Activated CD4-positive, alpha-beta T cell treated with anti-CD3 and anti-CD28 coated beads, Interleukin-2, amount 50 U/mL, for 4 hours (primary cell): ENCODE measurements around the gene PAPPA.

Experiments used
- DNase-seq, 2 experiments: peaks; one replicate each; pipeline ENCODE4 v3.0.0-alpha.2; 2020

PAPPA gene

GRCh38 chr9:116355153-116355921 lies 201.7 kb downstream of the PAPPA start:
- DNase-seq = no peak

DNA sequence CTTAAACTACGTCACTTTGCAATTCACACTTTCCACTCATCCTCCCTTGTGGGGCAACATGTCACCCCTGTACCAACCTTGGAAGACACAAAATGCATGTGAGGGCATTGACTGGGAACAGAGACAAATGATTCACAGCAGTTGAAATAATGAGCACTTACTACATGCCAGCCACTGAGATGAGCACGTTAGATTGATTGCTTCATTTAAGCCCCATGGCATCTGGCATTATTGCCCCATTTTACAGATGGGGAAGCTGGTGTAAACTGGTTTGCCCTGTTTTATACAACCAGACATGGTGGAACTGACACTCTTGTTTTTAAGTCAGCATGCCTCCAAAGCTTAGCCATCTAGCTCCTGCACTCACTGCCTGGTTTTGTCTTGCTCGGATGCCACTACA lies 204.7 kb downstream of the PAPPA start:
- no peak for DNase-seq

- no peak for DNase-seq
These were observed 206.4 kb downstream of the PAPPA start for GRCh38 chr9:116360016-116360415.

DNA sequence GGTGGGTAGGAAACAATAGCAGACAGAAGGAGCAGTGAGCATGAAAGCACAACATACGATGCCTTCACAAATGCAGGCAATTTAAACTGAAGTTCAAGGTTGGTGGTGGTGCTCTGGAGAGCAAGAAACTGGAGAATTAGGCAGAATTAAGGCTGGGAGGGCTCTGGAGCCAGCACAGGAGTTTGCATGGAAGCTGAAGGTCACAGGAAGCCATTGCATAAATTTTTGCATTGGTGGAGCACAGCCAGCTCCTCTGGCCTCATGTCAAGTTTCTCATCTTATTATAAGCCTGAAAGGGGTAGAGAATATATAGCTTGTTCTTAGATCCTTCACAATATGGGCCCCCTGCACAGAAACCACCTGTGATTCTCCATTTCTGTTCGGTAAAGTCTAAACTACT lies 207.4 kb downstream of the PAPPA start:
- no peak for DNase-seq

GRCh38 chr9:116361547-116361946 lies 208.0 kb downstream of the PAPPA start:
- DNase-seq = no peak

DNA sequence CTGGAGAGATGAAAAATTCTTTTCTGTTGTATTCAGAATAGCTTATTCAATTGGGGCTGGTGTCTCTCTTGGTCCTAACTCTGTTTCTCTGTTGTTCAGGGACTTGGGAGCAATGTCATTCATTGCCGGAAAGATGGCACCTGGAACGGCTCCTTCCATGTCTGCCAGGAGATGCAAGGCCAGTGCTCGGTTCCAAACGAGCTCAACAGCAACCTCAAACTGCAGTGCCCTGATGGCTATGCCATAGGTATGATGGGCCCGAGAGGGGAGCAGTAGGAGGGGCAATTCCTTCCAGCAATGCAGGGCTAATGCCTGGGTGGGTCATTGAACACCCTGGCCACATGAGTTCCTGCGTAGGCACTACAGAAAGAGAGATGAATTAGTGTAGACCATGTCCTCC lies 208.9 kb downstream of the PAPPA start:
- no peak for DNase-seq

DNA sequence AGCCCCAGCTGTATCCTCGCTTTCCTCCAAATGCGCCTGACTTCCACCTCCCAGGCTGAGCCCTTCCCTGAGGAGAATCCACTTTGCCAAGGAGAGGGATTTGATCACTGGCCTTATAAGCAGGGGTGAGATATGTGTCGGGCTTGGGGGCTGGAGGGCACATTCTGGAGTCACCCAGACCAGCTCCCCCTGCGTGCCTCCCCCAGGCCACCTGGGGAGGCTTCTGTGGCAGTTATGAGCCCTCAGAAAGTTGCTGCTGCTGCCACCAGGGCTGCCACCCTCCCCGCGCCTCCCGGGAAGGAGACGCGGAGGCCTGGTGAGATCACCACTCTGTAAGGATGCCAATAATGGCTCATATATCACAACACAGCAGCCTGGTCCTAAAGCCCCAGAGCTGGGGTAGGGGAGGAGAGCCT lies 211.5 kb downstream of the PAPPA start:
- DNase-seq = no peak

DNA sequence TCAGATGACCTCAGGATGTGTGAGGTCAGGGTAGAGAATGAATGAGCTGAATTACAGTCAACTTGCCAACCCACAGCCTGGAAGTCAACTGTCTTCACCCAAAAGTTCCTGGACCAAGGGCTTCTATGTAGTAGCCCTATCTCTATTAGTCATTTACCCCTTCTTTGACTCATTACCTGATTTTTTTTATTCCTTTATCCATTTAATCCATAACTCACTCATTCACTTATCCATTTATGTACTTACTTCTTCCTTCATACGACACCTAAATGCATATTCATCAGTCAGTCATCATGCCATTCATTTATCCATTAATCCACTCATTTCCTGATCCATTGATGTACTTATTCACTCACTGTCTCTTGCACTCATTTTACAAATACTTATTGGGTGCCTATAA lies 212.7 kb downstream of the PAPPA start:
- DNase-seq = no peak

DNA sequence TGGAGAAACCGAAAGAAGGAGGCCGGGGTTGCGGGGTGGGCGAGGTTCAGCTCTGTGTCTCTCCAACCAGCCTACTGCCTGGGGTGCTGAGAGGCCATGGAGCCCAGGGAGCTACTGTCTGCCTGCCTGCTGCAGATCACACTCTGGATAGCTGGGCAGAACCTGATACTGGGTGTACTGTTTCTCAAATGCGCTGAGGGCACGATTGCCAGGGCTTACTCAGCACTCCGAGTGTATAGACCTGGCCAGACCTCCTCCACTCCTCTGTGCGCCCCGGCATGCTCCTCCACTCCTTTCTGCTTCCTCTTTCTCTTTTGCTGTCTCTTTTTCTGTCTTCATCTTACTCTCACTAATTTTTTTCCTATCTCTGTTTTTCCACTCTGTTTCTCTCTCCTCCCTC lies 215.1 kb downstream of the PAPPA start:
- DNase-seq = no peak

DNA sequence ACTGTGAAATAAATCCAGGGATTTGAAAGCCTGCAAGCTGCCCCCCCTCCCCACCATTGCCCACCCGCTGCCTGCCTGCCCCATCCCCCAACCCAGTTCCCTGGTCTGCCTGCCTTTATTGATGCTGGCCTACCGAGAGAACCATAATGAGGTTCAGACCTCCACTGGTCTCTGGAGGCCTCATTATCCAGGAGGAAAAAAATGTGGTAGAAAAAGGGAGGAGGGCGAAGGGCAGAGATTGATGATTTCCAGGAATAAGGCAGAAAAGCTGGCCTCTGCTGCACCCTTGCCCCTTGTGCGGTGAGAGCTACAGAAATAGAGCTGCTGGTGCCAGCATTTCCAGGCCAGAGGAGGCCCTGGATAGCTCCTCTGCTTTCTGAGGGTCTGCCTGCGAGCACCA lies 216.1 kb downstream of the PAPPA start:
- no peak for DNase-seq

- DNase-seq = no peak
These were observed 217.0 kb downstream of the PAPPA start for GRCh38 chr9:116370556-116370955.

- no peak for DNase-seq
These were observed 218.6 kb downstream of the PAPPA start for GRCh38 chr9:116372081-116372673.

- no peak for DNase-seq
These were observed 219.2 kb downstream of the PAPPA start for GRCh38 chr9:116372786-116373185.

- no peak for DNase-seq
These were observed 223.7 kb downstream of the PAPPA start for GRCh38 chr9:116377179-116377798.

DNA sequence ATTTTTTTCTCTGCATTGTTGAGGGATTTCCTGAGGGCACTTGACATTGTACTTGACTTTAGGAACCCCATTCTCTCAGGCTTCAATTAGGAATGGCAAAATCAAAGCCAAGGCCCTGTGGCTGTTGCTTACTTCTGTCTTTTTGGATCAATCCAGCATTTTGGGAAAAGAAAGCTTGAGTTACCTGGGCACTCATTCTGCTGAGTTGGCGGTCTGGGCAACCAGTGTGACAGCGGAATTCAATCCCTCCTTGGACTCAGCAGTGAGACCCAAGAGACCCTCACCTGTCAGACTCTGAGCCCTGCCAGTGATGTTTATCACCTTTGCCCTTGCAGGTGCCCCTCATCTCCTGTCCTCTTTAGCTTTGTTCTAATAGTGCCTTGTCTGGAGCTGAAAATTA lies 225.3 kb downstream of the PAPPA start:
- DNase-seq = no peak

DNA sequence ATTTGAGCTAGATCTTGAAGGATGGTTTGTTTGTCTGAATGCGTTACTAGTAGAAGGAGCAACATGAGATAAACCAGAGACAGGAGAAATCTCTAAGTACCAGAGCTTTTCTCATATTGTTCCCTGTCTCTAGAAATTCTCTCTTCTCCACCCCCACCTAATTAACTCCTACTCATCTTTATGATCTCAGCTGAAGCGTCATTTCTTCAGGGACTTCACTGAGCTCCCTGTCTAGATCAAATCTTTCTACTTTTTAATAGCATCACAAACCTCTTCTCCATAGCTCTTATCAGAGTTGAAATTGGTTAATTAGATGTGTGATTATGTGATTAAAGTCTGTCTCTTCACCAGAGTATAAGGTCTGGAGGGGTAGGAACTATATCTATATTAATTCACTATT lies 226.2 kb downstream of the PAPPA start:
- DNase-seq = no peak

DNA sequence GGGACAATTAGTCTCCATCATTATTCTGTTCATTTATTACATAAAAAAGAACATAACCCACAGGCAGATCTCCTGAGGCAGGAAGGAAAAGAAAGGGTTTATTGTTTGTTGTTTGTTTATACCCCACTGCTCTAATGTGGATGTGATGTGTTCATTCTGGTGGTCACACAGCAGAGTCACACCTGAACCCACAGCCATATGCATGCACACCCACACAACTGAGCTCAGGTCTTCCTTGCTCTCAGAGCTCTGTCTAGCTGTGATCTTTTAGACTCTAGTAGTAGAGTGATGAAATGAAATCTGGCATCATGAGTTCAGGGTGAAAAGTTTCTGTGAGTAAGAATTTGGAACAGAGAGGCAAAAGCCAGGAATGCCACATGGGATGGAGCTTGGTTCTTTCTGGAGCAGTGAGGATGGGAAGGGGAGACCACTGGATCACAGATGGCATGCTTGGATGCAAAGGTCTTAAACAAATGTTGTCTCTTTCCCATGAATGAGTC lies 227.0 kb downstream of the PAPPA start:
- no peak for DNase-seq

- DNase-seq = no peak
These were observed 227.8 kb downstream of the PAPPA start for GRCh38 chr9:116381350-116381749.

DNA sequence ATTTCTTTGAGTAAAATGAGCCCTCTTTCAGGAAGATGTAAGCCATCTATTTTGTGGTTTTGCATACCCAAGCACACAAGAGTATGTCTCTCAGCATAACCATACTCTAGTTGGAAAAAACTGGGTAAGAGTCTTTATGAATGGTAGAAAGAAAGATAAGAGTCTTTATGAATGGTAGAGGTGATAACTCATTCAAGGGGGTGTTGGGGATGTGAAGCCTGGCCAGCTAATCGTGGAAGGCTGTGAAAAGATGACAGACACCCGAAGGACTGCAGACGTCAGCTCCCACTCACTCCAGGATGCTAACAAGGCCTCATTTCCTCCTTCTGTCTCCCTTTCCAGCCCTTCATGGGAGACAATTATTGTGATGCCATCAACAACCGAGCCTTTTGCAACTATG lies 228.5 kb downstream of the PAPPA start:
- DNase-seq = no peak

- no peak for DNase-seq
These were observed 229.5 kb downstream of the PAPPA start for GRCh38 chr9:116383133-116383532.

DNA sequence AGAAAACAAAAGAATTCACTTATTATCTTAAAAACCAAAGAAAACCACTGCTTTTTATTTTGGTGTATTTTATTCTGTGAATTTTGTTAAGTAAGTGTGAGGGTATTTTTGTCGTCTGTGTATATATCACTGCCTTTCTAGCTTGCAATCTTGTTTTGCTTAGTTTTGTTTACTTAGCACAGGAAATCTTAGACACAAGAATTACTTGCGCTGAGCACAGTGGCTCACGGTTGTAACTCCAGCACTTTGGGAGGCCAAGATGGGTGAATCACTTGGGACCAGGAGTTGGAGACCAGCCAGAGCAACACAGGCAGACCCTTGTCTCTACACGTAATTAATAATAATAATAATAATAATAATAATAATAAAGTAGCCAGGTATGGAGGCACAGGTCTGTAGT lies 230.3 kb downstream of the PAPPA start:
- DNase-seq = no peak

- no peak for DNase-seq
These were observed 234.5 kb downstream of the PAPPA start for GRCh38 chr9:116387934-116388698.

DNA sequence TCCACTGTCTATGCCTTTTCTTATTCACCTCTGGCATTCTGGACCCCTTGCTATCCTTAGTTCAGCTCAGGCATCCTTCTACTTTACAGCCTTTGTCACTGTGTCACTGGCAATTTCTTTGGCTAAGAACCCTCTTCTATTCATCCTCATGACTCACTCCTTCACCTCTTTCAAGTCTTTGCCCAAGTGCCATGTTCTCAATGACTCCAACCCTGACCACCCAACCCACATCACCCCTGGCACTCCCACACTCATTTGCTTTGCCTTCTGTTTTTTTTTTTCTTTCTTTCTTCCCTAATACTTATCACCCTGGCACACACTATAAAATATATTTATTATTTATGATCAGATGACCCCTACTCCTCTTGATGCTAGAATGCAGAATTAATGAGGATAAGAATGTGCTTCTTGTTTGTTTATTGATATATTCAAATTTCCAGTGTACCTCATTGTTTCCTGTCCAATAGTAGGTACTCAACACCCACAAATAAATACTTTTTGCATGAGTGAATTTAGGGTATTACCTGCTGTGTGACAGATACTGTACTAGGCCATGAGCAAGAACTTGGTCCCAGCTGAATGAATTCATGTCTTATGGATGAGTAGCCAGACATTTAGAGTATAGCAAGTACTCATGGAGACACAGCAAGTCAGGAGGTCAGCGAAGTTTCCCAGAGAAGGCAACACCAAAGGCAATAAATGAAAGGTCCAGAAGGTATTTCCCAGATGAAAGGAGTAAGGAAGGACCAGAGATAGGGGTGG lies 236.1 kb downstream of the PAPPA start:
- DNase-seq = no peak
